ENCODE results near the gene ZBTB20.

ZBTB20 gene

DNA sequence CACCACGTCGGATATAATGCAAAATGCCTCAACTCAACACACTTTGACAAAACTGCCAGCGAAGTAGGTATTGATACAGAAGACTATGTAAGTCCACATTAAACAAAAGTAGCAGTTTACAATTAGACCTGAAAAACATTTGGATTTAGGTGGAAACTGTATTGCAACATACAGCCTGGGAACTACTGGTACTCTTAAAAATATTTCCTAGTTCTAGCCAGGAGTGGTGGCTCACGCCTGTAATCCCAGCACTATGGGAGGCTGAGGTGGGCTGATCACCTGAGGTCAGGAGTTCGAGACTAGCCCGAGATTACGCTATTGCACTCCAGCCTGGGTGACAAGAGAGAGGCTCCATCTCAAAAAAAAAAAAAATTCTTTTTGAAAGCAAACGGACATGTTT lies 246.2 kb downstream of the ZBTB20 start:
- H3K27ac ChIP-seq (ENCODE audit: low read depth, low read length) = no peak overlapping the region
- H3K36me3 ChIP-seq (ENCODE audit: insufficient read depth, low read length) = no peaks in the 10 kb centered on the region
- H3K4me1 ChIP-seq (ENCODE audit: insufficient read depth, low read length) = peaks cover 23% of the 10 kb centered on the region
- H3K9me3 ChIP-seq (ENCODE audit: insufficient read depth, low read depth, low read length) = no peaks in the 10 kb centered on the region
- H3K27me3 ChIP-seq (ENCODE audit: insufficient read depth, low read length) = no peaks in the 10 kb centered on the region
- H3K9ac ChIP-seq (ENCODE audit: low read depth, low read length) = no peak overlapping the region
- WGBS = 97% methylated on average over 6 of the region's 8 CpGs
- H3K4me3 ChIP-seq (ENCODE audit: low read length) = no peak overlapping the region

- Histone ChIP-seq H3K36me3 (ENCODE audit: insufficient read depth, low read length) (no peaks in the 10 kb centered on the region), H3K27ac (ENCODE audit: low read depth, low read length) (no peak overlapping the region), H3K9me3 (ENCODE audit: insufficient read depth, low read depth, low read length) (no peaks in the 10 kb centered on the region), H3K4me3 (ENCODE audit: low read length) (no peak overlapping the region), H3K4me1 (ENCODE audit: insufficient read depth, low read length) (peaks cover 23% of the 10 kb centered on the region), H3K9ac (ENCODE audit: low read depth, low read length) (no peak overlapping the region), H3K27me3 (ENCODE audit: insufficient read depth, low read length) (no peaks in the 10 kb centered on the region)
- 87% methylated on average over 4 of the region's 4 CpGs for WGBS
Measured at GRCh38 chr3:114899186-114899931, 247.7 kb downstream of the ZBTB20 start.

DNA sequence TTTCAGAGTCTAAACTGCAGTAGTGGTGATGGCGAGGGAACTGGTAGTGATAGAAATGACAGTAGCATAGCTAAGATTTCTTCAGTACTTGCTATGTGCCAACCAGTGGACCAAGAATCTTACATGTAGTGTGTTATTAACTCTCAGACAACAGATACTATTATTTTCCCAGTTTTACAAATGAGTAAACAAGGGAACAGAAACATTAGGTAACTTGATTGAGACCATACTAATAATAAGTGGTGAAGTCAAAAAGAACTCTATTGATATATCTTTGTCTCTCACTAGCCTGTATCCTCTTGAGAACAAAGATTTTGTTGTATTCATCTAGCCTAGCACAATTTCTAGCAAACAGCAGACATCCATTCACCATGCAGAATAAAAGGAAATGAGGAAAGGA lies 250.1 kb downstream of the ZBTB20 start:
- Histone ChIP-seq H3K27ac (ENCODE audit: low read depth, low read length) (no peak overlapping the region), H3K9ac (ENCODE audit: low read depth, low read length) (no peak overlapping the region), H3K27me3 (ENCODE audit: insufficient read depth, low read length) (no peaks in the 10 kb centered on the region), H3K9me3 (ENCODE audit: insufficient read depth, low read depth, low read length) (no peaks in the 10 kb centered on the region), H3K4me3 (ENCODE audit: low read length) (no peak overlapping the region), H3K4me1 (ENCODE audit: insufficient read depth, low read length) (peaks cover 5% of the 10 kb centered on the region), H3K36me3 (ENCODE audit: insufficient read depth, low read length) (no peaks in the 10 kb centered on the region)
- 95% methylated on average over 1 of the region's 1 CpG for WGBS

- Histone ChIP-seq H3K36me3 (ENCODE audit: insufficient read depth, low read length) (no peaks in the 10 kb centered on the region), H3K4me3 (ENCODE audit: low read length) (no peak overlapping the region), H3K4me1 (ENCODE audit: insufficient read depth, low read length) (no peaks in the 10 kb centered on the region; the same call in 1 of the 2 replicates), H3K27me3 (ENCODE audit: insufficient read depth, low read length) (no peaks in the 10 kb centered on the region), H3K9ac (ENCODE audit: low read depth, low read length) (no peak overlapping the region), H3K27ac (ENCODE audit: low read depth, low read length) (no peak overlapping the region), H3K9me3 (ENCODE audit: insufficient read depth, low read depth, low read length) (no peaks in the 10 kb centered on the region)
Measured at GRCh38 chr3:114893361-114893760, 253.7 kb downstream of the ZBTB20 start.

DNA sequence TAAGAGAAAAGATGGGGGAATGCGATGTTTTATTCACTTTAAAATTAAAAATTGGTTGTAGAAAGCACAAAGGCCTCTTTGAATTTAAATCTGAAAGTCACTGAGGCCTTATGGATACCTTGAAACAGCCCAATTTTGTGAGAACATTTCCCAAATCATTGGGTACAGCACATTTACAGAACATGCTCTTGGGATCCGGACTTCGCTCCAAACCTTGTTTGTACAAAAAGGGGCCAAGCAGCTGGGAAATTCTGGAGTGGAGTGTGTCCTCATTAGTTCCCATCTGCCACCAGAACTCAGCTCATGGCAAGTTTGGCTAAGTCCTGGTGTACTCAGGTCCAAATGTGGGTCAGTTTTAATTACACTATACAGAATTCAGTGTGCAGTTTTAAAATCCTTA lies 254.2 kb downstream of the ZBTB20 start:
- Histone ChIP-seq H3K36me3 (ENCODE audit: insufficient read depth, low read length) (no peaks in the 10 kb centered on the region), H3K27me3 (ENCODE audit: insufficient read depth, low read length) (no peaks in the 10 kb centered on the region), H3K27ac (ENCODE audit: low read depth, low read length) (no peak overlapping the region), H3K9me3 (ENCODE audit: insufficient read depth, low read depth, low read length) (no peaks in the 10 kb centered on the region), H3K4me3 (ENCODE audit: low read length) (no peak overlapping the region), H3K9ac (ENCODE audit: low read depth, low read length) (no peak overlapping the region), H3K4me1 (ENCODE audit: insufficient read depth, low read length) (no peaks in the 10 kb centered on the region; the same call in 1 of the 2 replicates)
- 95% methylated on average over 3 of the region's 3 CpGs for WGBS

DNA sequence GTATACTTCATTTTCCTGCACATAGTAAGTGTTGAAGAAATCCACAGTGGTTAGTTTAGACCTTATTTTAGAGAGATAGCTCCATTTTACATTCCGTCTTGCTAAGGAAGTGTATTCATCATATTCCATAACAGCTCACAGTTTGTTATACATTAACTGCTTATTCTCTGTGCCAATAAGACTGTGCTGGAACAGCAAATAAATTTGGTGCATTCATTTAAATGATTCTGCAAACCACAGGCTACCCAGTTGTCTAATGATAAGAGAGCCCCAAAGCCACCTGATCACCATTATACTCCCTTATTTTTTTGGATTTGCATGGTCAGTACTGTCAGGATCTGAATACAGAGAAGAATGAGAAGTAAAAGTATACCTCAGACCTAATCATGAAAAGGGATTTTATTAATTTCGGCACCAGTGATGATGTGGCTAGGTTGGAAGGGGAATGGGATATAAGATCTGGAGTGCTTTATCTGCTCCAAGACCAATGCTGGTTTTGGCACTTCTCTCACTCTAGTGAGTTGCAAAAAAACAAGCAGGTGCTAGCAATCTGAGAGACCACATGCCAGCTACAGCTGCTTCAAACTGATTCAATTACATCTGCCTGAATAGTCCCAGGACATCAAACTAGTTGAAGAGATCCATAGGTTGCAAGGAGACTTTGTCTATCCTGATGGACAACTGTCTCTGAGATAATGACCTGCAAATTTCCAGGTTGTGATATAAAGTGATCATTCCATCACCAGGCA lies 254.8 kb downstream of the ZBTB20 start:
- WGBS = 98% methylated on average over 2 of the region's 2 CpGs
- no peaks in the 10 kb centered on the region; the same call in 1 of the 2 replicates for H3K4me1 ChIP-seq (ENCODE audit: insufficient read depth, low read length)
- no peak overlapping the region for H3K27ac ChIP-seq (ENCODE audit: low read depth, low read length)
- no peaks in the 10 kb centered on the region for H3K9me3 ChIP-seq (ENCODE audit: insufficient read depth, low read depth, low read length)
- no peak overlapping the region for H3K9ac ChIP-seq (ENCODE audit: low read depth, low read length)
- H3K4me3 ChIP-seq (ENCODE audit: low read length) = no peak overlapping the region
- H3K36me3 ChIP-seq (ENCODE audit: insufficient read depth, low read length) = no peaks in the 10 kb centered on the region
- no peaks in the 10 kb centered on the region for H3K27me3 ChIP-seq (ENCODE audit: insufficient read depth, low read length)

- no peak overlapping the region for H3K9ac ChIP-seq (ENCODE audit: low read depth, low read length)
- no peaks in the 10 kb centered on the region for H3K36me3 ChIP-seq (ENCODE audit: insufficient read depth, low read length)
- H3K27ac ChIP-seq (ENCODE audit: low read depth, low read length) = no peak overlapping the region
- no peaks in the 10 kb centered on the region for H3K9me3 ChIP-seq (ENCODE audit: insufficient read depth, low read depth, low read length)
- no peaks in the 10 kb centered on the region for H3K4me1 ChIP-seq (ENCODE audit: insufficient read depth, low read length)
- H3K27me3 ChIP-seq (ENCODE audit: insufficient read depth, low read length) = no peaks in the 10 kb centered on the region
- no peak overlapping the region for H3K4me3 ChIP-seq (ENCODE audit: low read length)
- WGBS = 96% methylated on average over 3 of the region's 3 CpGs
Measured at GRCh38 chr3:114887806-114888205, 259.3 kb downstream of the ZBTB20 start.

DNA sequence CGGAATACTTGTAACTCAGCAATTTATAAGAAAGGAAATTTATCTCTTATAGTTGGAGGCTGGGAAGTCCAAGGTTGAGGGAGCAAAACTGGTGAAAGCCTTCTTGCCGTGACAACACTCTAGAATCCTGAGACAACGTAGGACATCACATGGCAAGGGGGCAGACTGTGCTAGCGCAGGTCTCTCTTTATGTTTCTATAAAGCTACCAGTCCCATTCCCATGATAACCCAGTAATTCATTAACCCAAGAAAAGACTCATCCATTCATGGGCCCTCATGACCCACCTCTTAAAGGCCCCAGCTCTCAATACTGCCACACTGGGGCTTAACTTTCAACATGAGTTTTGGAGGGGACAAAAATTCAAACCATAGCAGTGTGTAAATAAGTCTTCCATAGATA lies 260.2 kb downstream of the ZBTB20 start:
- 95% methylated on average over 4 of the region's 4 CpGs for WGBS
- no peaks in the 10 kb centered on the region for H3K9me3 ChIP-seq (ENCODE audit: insufficient read depth, low read depth, low read length)
- H3K4me1 ChIP-seq (ENCODE audit: insufficient read depth, low read length) = no peaks in the 10 kb centered on the region
- H3K4me3 ChIP-seq (ENCODE audit: low read length) = no peak overlapping the region
- H3K36me3 ChIP-seq (ENCODE audit: insufficient read depth, low read length) = no peaks in the 10 kb centered on the region
- no peak overlapping the region for H3K27ac ChIP-seq (ENCODE audit: low read depth, low read length)
- no peaks in the 10 kb centered on the region for H3K27me3 ChIP-seq (ENCODE audit: insufficient read depth, low read length)
- no peak overlapping the region for H3K9ac ChIP-seq (ENCODE audit: low read depth, low read length)

GRCh38 chr3:114884213-114884923 lies 262.7 kb downstream of the ZBTB20 start:
- H3K4me1 ChIP-seq (ENCODE audit: insufficient read depth, low read length) = peaks cover 3% of the 10 kb centered on the region
- H3K36me3 ChIP-seq (ENCODE audit: insufficient read depth, low read length) = no peaks in the 10 kb centered on the region
- no peak overlapping the region for H3K9ac ChIP-seq (ENCODE audit: low read depth, low read length)
- H3K27me3 ChIP-seq (ENCODE audit: insufficient read depth, low read length) = no peaks in the 10 kb centered on the region
- 100% methylated on average over 3 of the region's 8 CpGs for WGBS
- H3K9me3 ChIP-seq (ENCODE audit: insufficient read depth, low read depth, low read length) = no peaks in the 10 kb centered on the region
- no peak overlapping the region for H3K4me3 ChIP-seq (ENCODE audit: low read length)
- no peak overlapping the region for H3K27ac ChIP-seq (ENCODE audit: low read depth, low read length)

- 66% methylated on average over 4 of the region's 4 CpGs for WGBS
- Histone ChIP-seq H3K9ac (ENCODE audit: low read depth, low read length) (no peak overlapping the region), H3K27me3 (ENCODE audit: insufficient read depth, low read length) (no peaks in the 10 kb centered on the region), H3K9me3 (ENCODE audit: insufficient read depth, low read depth, low read length) (no peaks in the 10 kb centered on the region), H3K36me3 (ENCODE audit: insufficient read depth, low read length) (no peaks in the 10 kb centered on the region), H3K27ac (ENCODE audit: low read depth, low read length) (no peak overlapping the region), H3K4me1 (ENCODE audit: insufficient read depth, low read length) (peaks cover 20% of the 10 kb centered on the region), H3K4me3 (ENCODE audit: low read length) (no peak overlapping the region)
Measured at GRCh38 chr3:114880078-114880477, 267.0 kb downstream of the ZBTB20 start.
